ENCODE measurements around the gene OR5C1.
"Not testable (repeated sequence)": the region's sequence is repeated elsewhere in the genome, so short reads cannot be mapped to it uniquely, and the experiment has no call there.

OR5C1 gene

DNA sequence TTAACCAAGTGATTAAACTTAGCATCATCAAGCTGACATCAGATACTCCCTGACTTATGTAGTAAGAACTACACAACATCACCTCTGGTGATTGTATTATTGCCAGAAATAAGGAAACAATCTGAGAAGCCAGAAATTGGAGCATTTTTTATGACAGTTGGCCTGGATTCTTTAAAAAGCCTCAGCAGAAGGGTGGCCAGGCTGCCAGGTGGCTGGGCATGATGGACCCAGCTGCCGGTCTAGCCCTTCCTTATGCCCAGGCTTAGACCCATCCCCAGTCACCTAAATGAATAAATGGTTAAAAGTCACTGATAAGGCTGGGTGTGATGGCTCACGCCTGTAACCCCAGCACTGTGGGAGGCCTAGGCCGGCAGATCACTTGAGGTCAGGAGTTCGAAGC is 24.0 kb downstream of the OR5C1 start:
- DNase-seq = no peak

DNA sequence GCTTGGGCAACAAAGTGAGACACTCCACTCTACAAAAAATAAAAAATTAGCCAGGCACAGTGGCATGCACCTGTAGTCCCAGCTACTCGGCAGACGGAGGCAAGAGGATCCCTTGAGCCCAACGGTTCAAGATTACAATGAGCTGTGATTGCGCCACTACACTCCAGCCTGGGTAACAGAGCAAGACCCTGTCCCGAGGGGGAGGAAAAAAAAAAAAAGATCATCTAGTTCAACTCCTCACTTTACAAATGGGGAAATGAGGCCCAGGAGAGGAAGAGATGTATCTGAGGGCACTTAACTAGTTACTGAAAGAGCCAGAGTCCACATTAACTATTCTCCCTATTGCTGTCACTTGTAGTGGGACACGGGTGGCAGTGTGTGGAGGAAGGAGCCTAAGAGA is 25.8 kb downstream of the OR5C1 start:
- peak; percentile 46 to 51 for DNase-seq

DNA sequence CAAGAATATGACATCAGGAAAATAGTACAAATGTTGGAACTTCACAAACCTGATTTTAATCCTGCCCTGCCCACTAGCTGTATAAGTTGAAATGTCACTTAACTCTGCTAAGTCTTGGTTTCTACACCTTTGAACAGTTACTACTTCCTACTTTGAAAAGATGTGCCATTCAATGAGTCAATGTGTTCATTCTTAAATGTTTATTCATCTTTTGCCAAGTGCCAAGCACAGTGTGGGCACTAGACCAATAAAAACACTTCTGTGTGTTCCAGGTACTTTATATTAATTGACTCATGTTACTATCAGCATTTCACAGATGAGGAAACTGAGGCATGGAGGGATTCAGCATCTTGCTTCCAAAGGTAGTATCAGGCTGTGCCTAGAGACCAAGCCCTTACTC is 26.8 kb downstream of the OR5C1 start:
- DNase-seq = no peak

GRCh38 chr9:122816163-122816867 is 27.6 kb downstream of the OR5C1 start:
- peak; percentile 35 to 51 for DNase-seq

GRCh38 chr9:122819326-122819725 is 30.6 kb downstream of the OR5C1 start:
- no peak for DNase-seq

- no peak for DNase-seq
Measured at GRCh38 chr9:122819791-122820489, 31.2 kb downstream of the OR5C1 start.

- no peak for DNase-seq
Measured at GRCh38 chr9:122820490-122820845, 31.7 kb downstream of the OR5C1 start.

GRCh38 chr9:122821278-122821943 is 32.7 kb downstream of the OR5C1 start:
- DNase-seq = peak; percentile 94 to 96

DNA sequence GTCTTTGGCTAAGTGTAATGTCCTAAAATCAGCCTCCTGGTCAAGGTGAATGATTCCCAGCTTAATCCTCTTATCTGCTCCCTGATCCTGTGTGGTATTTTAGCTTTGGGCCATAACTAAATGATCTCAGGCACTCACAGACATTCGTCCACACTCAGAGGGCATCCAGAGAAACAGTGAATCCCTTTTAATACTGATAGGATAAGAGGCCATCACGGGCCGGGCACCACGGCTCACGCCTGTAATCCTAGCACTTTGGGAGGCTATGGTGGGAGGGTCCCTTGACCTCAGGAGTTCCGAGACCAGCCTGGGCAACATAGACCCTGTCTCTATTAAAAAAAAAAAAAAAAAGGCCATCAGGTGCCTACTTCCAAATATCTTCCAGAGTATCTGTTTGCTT is 33.3 kb downstream of the OR5C1 start:
- DNase-seq = no peak

DNA sequence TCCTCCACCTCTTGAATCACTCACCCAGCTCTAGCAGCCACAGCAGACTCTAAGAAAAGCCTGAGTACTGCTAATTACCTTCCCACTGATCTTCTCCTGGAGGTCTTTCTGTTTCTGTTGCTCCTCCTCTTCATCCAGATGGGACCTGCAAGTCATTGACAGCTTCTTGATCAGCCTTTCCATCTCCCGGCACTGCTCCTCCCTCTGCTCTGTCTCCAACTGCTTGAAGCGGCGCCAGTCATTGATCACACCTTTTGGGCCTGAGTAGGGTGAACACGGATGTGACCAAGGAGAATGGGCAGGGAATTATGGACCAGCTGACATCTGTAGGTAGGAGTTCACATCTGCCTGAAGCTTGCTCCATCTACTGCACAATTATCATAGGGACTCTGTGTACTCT is 34.2 kb downstream of the OR5C1 start:
- DNase-seq = no peak

DNA sequence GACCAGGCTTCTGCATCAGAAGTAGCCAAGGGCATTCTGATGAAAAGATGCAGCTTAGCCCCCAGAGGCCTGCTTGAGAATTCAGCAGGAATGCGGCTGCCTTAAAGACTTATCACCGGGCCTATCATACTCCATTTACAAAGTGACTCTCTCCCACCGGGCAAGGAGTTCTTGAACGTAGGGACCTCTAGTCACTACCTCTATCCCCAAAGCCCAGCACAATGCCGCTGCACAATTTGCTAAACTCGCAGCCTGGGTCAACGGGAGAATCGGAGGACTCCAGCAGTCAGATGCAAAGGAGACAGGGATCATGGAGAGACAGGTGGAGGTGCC is 39.0 kb downstream of the OR5C1 start:
- peak in 1 of 2 donors; percentile 18 for DNase-seq

GRCh38 chr9:122828965-122829284 is 40.2 kb downstream of the OR5C1 start:
- DNase-seq = not testable (repeated sequence)

DNA sequence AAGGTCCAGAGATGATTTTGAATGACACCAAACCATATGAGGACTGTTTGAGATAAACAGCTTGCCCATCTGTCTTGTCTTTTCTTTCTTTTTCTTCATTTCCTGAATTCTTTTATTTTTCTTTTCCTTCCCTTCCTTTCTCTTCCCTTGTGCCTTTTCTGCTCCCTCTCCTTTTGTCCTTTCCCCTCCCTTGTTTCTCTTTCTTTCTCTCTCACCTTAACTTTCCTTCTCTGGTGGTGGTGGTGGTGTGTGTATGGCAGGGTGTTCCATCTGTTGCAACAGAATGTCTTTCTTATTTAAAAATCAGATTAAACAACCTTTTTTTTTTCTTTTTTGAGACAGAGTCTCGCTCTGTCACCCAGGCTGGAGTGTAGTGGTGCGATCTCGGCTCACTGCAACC is 43.5 kb downstream of the OR5C1 start:
- no peak for DNase-seq

DNA sequence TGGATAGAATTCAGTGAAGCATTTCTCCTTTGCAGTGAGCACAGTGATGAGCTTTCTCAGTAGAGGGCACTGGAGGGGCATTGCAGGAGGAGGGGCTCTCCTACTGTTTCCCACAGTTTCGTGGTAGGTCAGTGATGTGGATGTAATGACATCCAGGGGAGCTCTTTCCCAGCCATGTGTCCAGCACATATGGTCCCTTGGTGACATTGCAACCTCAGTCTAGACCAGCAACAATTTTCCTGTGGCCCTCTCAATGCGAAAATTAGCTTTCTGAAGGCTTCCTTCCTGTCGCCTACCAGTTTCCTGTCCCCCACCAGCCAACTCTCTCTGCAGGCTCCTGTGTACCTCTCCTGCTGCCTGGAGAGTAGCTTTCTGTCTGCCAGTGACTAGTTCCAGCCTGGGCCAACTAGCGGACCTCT is 46.6 kb downstream of the OR5C1 start:
- no peak for DNase-seq

- no peak for DNase-seq
Measured at GRCh38 chr9:122837266-122837850, 48.6 kb downstream of the OR5C1 start.

DNA sequence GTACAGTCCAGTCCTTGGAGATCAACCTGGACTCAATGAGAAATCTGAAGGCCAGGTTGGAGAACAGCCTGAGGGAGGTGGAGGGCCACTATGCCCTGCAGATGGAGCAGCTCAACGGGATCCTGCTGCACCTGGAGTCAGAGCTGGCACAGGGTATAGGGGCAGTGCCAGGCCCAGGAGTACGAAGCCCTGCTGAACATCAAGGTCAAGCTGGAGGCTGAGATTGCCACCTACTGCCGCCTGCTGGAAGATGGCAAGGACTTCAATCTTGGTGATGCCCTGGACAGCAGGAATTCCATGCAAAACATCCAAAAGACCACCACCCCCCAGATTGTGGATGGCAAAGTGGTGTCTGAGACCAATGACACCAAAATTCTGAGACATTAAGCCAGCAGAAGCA is 49.7 kb downstream of the OR5C1 start:
- not testable (repeated sequence) for DNase-seq

Measured in inflammatory macrophage (primary cell).